ENCODE data around the gene EIF4E3. TPM values are rescaled to one million over a fixed set of nuclear protein-coding genes. Genes with fewer than 3 reads are reported as not detected.
A peak's percentile ranks its signal among the peaks of the same experiment; 100 is the strongest.

The EIF4E3 gene
- total RNA-seq, 1 donor from 2014 or later, result 49.2 TPM

DNA sequence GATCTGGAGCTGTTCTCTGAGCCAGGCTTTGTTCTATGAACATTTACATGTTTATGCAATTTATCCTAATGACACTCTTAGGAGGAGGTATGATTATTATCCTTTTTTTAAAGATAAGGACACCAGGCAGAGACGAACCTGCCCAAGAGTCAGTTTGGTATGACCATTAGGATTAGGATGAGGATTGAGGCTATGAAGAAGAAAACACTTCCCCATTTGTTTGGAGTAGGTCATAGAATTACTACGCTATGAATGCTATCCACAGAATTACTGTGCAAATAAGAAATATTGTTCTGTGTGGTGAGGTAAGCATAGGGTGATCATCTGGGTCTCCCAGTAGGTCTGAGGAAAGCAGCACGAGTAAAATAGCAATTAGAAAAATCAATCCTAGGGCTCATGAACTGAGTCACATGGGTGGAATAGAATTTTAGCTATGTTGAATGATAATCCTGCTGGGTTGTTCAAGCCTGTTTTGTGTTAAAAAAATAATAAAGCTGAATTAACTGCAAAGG lies 23.9 kb downstream of the EIF4E3 start:
- no peak for DNase-seq (ENCODE audit: missing footprints)
- ATAC-seq, result no peak
- intact Hi-C loops (cut with DNase I), result no loop called here

DNA sequence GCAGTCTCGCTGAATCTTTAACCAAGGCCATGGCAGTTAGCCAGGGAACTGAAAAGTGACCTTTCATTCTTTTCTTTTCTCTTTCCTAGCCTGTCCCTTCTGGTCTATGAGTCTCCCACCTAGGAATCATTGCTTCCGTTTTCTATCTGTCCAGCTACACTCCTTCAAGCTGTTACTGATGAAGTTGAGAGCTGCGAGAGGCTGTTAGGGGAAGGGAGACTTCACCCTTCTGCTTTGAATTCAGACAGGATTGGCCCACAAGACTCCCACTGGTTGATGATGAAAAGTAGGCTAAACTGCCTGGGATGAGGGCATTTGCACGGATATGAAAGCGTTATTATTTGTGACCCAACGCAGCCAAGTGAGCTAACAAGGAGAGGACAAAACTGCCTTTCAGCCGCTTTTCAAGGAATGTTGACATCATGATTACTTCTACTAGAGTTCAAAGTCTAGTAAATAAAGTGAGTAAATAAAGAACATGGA lies 30.2 kb downstream of the EIF4E3 start:
- intact Hi-C loops (cut with DNase I), result no loop called here
- DNase-seq (ENCODE audit: missing footprints), result no peak
- ATAC-seq, result no peak

DNA sequence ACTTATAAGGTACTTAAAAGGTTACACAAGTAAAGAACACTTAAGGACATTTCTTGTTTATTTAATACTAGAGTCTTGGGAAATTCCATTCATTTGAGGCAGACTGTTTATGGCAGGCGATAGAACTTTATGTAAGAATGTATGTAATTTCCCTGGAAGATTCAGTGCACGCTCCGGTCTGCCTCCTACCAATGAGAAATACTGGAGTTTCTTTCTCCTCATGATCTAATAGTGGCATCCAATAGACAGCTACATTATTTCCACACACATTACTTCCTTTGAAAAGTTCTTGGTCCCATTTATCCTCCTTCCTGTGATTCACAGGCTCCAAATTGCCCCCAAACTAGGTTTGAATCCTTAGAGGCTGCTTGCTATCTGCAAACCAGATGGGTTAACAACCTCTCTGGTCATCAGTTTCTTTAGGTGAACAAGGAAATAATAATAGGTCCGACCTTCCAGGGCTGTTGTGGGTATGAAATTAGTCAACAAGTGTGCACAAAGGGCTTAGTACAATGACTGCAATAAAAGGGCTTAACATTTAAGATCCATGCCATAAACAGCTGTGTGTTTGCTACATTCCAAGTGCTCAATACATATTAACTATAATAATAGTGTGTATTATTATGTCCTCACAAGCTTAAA lies 30.7 kb downstream of the EIF4E3 start:
- intact Hi-C loops (cut with DNase I), result no loop called here
- ATAC-seq (no peak), DNase-seq (ENCODE audit: missing footprints) (no peak)

DNA sequence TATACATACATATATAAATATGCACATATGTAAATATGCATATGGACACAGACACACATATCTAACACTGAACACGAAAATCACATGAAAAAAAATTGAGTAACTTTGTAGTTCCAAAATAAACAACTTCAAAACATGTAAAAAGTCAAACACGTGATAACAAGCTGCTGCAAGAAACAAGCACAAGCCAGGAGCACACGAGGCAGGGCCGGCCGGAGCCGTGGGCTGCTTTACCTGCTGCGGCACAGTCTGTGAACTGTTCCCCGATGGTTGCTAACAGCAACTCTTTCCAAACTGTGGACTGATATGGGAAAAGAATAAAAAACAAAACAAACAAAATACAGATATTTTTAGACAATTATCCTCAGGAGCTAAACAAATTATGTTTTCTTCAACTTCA lies 31.6 kb downstream of the EIF4E3 start:
- no peak for ATAC-seq
- no peak for DNase-seq (ENCODE audit: missing footprints)
- intact Hi-C loops (cut with DNase I), result no loop called here

DNA sequence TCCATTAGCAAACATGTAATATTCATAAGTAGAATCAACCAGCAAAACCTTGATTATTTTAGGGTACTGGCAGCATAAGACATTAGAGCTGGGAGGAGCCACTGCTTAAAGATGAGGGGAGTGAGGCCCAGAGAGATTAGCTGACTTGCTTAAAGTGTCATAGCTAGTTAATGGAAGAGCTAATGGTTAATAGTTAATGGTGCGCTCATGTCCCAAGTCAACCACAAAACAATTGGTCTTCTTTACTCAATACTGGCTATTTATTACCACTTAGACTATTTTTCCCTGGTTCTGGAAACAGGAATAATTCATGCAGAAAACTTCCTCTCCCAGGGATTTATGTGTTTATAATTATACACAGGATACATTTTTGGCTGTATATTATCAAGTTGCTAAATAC lies 33.1 kb downstream of the EIF4E3 start:
- intact Hi-C loops (cut with DNase I), result no loop called here
- DNase-seq (ENCODE audit: missing footprints), result no peak
- no peak for ATAC-seq

DNA sequence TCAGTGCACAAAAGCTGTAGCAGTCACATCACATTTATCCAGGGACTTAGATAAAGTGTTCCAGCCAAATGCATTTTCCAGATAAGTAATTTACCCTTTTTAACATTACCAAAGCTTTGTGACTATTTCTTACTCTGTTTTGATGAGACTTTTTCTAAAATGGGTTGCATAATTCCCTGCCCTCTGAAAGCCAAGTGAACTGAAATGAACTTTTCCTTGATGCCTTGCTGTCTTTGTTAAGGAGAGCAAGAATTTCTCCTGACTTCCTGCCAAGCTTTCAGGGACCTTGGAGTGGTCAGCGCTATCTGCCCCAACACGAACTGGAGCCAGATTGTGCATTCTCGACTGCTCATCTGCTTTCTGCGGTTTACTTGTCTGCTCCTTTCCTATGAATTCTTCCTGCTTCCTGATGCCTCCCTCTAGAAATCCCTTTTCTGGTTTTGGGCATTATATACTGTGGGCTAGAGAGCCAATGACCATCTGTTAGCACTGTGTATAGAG lies 34.8 kb downstream of the EIF4E3 start:
- peak; percentile 85 for ATAC-seq
- intact Hi-C loops (cut with DNase I), result no loop called here

DNA sequence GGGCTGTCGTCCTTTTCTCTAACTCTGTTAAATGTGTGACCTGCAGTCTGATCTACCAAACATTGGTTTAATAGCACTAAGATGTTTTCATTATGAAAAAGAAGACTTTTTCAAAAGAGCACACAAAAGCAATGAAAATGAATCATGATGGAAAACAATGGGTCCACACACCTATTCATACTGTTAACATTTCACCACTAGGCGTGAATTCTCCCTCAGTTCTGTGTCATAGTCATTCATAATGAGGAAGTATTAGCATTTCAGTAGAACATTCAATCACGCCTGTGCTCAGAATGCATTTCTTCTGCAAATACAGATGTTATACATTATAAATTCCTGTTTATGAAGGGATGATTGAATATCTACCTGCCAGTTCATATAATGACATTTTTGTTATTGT lies 35.9 kb downstream of the EIF4E3 start:
- DNase-seq (ENCODE audit: missing footprints), result no peak
- intact Hi-C loops (cut with DNase I), result no loop called here

More for the DNA sequence above, 34.8 kb downstream of the EIF4E3 start:
- no peak for DNase-seq (ENCODE audit: missing footprints)

DNA sequence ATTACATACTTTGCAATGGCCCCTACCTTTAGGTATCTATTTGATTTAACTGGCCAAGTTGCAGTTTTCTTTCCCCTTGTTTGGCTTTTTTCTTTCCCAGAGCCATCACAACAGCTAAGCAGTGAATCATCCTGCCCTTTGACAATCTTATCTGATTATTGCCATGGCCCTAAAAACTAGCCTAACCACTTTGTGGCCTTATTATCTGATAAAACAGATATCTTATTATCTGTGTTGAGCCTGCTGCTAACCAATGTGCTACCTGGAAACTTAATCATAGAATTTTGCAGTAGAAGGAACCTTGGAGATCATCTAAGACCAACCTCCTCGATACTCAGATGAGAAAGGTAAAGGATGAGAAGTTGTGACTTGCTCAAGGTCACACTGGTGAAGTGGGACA lies 37.1 kb downstream of the EIF4E3 start:
- ATAC-seq (no peak), DNase-seq (ENCODE audit: missing footprints) (no peak)
- intact Hi-C loops (cut with DNase I), result no loop called here

More for the DNA sequence above, 35.9 kb downstream of the EIF4E3 start:
- ATAC-seq, result no peak

DNA sequence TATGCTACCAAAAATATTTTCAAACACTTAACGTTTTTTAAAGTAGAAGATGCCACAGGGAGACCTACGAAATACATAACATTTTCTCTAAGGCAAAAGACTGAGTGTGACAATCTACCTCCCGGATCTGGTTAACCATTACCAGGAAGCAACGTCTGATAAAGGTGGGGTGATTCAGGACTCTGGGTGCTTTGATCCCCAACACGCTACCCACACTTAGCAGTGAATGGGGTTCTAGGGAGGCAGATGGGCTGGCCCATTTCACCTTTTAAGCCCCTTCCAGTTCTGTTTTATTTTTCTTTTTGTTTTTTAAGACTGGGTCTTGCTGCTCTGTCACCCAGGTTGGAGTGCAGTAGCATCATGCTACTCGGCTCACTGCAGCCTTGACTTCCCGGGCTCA lies 39.5 kb downstream of the EIF4E3 start:
- no peak for DNase-seq (ENCODE audit: missing footprints)
- intact Hi-C loops (cut with DNase I), result no loop called here
- ATAC-seq, result no peak

DNA sequence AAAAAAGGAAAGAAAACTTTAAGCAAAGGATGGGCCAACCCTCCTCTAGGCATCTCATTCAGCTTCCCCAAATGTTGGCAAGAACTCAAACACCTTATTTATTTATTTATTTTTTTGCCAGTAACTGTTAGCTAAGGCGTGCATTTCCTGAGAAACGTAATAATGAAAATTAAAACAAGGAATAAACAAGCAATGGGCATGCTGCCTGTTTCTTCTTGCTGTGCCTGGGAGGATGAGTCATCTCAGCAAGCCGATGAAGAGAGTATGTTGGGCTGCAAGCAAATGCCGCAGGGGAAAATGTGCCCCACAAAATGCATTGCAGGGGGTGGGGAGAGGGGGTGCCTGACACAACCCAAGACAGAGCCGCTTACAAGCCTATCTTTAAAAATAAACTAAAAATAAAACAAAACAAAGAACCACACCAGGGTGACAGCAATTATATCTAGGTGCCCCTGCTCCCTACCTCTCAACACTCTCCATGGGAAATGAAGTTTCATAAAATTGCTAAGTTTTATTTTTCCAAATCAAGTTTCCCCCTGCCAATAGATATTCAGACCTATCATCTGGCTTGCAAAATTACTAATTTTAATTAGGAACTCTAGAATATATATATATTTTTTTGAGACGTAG lies 40.3 kb downstream of the EIF4E3 start:
- ATAC-seq, result no peak
- DNase-seq (ENCODE audit: missing footprints), result no peak
- intact Hi-C loops (cut with DNase I), result no loop called here

DNA sequence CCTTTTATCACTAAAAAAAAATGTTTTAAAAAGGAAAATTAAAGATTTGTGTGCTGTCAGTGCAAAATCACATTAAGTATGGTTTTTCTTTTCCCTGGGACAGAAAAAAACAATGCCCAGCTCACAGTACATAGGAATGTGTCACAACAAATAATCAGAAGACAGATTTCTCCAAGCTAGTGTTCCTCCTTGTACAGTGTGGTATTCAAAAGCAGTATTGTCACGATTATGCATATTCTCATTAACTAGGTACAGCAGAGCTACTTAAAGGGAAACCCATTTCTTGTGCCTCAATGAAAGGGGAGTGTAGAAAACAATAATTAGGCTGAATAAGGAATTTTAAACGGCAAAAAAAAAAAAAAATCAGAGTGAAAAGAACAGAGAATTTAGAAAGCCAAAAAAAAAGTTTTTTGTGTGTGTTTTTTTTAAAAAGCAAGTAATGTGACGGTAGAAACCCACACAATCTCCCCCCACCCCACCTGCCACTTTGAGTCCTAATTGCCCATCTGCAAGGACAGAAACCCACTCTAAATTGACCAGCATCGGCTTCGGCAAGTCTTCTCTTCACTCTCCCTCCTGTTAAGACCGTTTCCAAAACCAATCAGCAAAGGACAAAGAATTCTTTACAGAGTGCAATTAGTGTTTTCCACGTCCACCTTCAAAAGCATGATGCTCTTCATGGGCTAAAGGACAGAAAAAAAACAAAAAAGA lies 41.0 kb downstream of the EIF4E3 start:
- intact Hi-C loops (cut with DNase I), result no loop called here
- DNase-seq (ENCODE audit: missing footprints) (no peak), ATAC-seq (no peak)

DNA sequence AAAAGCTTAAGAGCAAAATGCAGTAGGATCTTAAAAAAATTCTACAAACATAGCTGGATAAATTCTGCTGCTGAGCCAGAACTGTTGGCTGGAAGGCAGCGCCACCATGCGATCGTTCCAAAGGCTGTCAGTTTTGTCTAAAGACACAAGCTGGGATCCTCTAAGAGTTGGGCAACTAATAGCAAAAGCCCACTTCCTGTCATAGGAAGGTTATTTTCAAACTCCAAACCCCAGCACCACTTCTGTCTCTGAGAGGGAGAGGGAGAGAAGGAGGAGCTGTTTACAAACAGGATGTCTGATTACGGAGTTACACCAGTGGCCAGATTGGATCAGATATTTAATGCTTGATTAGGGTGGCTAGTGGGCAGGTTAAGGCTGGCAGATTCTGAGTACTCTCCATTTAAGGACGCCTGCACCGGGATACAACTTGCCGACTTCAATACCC lies 44.0 kb downstream of the EIF4E3 start:
- peak; percentile 71 for DNase-seq (ENCODE audit: missing footprints)
- peak; percentile 73 for ATAC-seq
- intact Hi-C loops (cut with DNase I), result no loop called here

DNA sequence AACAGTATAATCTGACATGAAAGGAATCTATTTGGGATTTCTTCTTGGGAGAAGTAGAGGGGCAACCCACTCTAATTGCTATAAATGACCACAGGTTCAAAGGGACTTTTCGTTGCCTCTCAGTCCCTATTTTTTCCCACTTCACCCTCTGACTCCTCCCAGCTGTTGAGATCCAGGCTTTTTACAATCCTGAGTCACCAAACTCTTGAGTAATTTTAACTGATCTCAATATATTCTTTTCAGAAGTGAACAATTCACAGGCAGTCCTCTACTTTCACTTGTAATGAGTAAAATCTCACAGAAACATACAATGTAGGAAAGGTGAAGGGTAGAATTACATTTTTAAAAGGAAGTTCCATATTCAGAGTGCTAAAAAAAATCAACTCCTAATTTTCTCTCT lies 44.6 kb downstream of the EIF4E3 start:
- ATAC-seq (no peak), DNase-seq (ENCODE audit: missing footprints) (no peak)
- intact Hi-C loops (cut with DNase I), result no loop called here

DNA sequence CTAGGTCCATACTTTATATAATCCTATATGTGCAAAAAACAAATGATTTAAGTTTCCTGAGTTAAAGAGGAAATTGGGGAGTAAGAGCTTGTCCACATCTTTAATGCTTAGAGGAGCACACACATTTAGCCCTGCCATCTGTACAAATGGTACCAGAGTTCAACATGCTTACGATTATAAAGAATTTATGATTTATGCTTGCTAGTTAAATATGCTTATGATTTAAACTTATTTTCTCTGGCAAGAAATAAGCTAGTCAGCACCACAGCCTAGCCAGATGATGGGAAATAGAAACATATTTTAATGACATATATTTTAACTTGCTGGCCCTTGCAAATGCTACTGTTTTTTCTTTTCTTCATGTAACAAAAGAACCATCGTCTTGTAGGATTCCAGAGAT lies 48.3 kb downstream of the EIF4E3 start:
- intact Hi-C loops (cut with DNase I), result no loop called here
- DNase-seq (ENCODE audit: missing footprints), result no peak
- no peak for ATAC-seq

DNA sequence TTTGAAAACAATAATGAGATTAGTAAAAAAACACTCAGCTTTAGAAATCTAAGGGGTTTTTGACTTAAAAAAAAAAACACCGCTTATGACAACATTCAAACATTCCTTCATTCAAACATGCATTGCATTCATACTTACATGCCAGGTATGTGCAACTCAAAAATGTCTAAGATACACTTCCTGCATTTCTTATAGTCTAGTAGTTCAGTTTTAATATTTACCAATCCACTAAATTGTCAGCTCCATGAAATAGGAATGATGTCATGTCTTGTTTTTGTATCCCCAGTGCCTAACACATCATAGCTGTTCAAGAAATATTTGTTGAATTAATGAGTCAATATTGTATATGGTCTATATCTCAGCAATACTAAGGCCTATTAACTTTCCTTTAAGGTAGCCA lies 51.7 kb downstream of the EIF4E3 start:
- intact Hi-C loops (cut with DNase I), result no loop called here
- DNase-seq (ENCODE audit: missing footprints) (no peak), ATAC-seq (no peak)

DNA sequence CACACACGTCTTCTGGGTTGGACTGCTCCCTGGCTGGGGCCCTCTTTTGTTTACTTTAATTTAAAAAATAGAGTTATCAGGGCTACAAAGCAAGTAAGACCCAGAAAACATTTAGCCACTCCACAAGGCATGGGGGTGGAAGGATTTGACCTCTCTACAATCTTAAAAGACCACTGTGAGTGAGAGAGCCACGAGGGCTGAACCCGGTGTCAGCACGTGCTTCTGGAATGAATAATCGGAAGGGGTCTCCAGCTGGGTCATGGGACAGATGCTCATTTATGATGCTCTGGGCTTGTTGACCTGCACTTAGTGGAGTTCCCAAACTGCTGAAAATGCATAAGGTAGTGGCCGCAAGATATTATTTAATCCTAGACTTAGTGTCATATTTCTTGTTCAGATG lies 52.4 kb downstream of the EIF4E3 start:
- intact Hi-C loops (cut with DNase I), result no loop called here
- no peak for DNase-seq (ENCODE audit: missing footprints)
- no peak for ATAC-seq

DNA sequence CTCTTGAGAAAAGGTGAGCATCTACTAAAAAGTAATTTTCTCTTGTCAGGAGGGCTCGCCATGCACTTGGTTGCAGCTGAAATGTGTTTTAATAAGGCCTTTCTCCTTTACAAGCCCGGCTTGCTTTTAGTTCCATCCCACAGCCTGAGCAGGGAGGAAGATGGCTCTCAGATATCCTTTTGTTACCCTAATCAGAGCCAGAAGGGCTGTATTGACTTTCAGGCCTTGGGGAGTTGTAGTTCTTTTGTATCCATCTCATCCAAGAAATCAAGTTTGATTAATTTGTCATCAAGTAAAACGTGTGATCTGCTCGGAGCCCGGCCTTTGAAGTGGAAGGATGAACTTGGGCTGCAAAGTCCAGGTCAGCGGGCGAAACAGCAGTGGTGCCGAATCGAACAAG lies 52.9 kb downstream of the EIF4E3 start:
- ATAC-seq (no peak), DNase-seq (ENCODE audit: missing footprints) (no peak)
- intact Hi-C loops (cut with DNase I), result no loop called here

DNA sequence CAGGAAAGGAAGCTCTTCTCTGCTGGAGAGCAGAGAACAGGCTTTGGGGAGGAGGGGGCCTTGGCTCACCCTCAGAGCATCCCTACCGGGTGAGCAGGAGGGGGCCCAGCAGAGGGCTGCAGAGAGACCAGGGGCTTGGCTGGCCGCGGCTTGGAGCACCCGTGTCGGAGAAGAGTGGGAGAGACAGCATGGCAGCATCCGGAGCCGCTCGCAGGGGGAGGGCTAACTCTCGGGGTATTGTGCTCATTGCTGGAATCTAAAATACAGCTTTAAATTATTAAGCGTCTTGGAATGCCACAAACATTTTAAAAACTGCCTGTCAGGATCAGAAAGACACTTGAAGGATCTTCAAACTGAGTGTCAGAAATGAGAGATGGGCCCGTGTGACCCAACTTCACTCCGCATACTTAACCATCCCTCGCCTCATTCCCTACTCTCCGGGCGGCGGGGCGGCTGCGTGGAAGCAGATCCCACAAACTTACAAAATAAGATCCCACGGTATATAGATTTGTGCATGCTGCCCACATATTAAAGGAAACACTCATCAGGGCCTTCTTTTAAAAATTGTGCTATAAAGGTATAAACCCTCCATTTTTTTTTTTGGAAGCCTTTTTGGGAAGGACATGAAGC lies 53.9 kb downstream of the EIF4E3 start:
- no peak for ATAC-seq
- no peak for DNase-seq (ENCODE audit: missing footprints)
- intact Hi-C loops (cut with DNase I), result no loop called here

DNA sequence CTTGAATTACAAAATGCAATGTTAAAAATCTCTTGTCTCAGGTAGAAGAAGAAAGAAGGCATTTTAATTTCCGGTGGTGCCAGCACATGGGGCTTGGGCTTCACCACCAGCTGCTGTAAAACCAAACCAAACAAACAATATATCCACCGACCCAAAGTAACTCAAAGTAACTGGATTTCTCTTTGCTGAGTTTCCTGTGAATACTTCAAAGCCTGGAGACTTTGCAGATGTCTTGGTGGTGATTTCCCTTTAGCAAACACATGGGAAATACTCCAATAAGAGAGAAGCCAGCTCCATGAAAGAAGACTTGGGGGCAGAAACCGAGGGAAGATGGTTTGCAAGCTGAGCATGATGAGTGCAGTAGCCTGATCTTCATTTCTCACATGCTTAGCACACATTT lies 62.6 kb downstream of the EIF4E3 start:
- intact Hi-C loops (cut with DNase I), result no loop called here
- ATAC-seq, result no peak
- DNase-seq (ENCODE audit: missing footprints), result no peak
